Suppressor macrophage treated with lipopolysaccharide for 4 hours (primary cell): ENCODE data around the gene SLC6A18.
"Not testable (repeated sequence)": the region's sequence is repeated elsewhere in the genome, so short reads cannot be mapped to it uniquely, and the experiment has no call there.

Experiments
- DNase-seq: peaks from one replicate; pipeline ENCODE4 v3.0.0-alpha.2; 2020

SLC6A18 gene

GRCh38 chr5:1259806-1260480 is 34.8 kb downstream of the SLC6A18 start:
- DNase-seq: no peak

DNA sequence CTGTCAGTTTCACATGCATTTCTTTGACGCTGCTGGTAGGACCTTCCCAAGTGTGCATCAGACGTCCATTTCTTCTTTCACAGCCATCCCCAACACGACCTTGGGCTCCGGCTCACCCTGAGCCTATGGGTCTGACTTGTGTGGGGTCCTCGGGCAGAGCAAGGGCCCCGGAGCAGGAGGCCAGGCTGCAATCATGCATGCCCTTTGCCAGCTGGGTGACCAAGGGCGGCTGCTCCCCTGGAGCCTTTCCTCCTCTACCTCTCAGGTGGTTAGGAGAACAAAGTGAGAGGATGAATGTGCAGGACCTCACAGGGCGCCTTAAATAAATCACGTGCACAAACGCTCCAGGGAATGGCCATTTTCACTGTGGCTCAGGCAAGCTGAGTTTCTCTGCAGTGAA is 36.5 kb downstream of the SLC6A18 start:
- DNase-seq: no peak

- DNase-seq: no peak
These were observed 37.2 kb downstream of the SLC6A18 start for GRCh38 chr5:1262381-1262780.

- no peak for DNase-seq
These were observed 39.0 kb downstream of the SLC6A18 start for GRCh38 chr5:1264211-1264610.

- DNase-seq: no peak
These were observed 39.8 kb downstream of the SLC6A18 start for GRCh38 chr5:1265026-1265425.

- DNase-seq: no peak
These were observed 40.6 kb downstream of the SLC6A18 start for GRCh38 chr5:1265461-1266455.

GRCh38 chr5:1266791-1267190 is 41.6 kb downstream of the SLC6A18 start:
- no peak for DNase-seq

GRCh38 chr5:1267464-1267863 is 42.3 kb downstream of the SLC6A18 start:
- not testable (repeated sequence) for DNase-seq

DNA sequence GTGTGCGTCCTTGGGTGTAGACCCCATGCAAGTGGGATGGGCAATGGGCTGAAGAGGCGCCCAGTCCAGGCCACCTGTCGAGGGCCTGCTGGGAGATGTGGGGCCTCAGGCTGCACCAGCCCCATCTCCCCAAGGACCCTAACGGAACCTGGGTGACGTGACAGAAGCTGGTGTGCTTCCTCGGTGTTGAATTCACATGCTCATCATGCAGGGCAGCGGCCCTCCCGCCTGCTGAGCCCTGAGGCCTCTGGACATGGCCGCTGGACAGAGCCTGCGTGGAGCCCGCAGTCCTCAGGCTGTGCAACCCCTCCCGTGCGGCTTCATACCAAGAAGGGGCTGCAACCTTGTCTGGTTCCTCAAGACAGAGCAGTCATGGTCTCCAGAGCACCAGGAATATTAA is 42.9 kb downstream of the SLC6A18 start:
- DNase-seq: no peak

- no peak for DNase-seq
These were observed 43.5 kb downstream of the SLC6A18 start for GRCh38 chr5:1268666-1269065.

DNA sequence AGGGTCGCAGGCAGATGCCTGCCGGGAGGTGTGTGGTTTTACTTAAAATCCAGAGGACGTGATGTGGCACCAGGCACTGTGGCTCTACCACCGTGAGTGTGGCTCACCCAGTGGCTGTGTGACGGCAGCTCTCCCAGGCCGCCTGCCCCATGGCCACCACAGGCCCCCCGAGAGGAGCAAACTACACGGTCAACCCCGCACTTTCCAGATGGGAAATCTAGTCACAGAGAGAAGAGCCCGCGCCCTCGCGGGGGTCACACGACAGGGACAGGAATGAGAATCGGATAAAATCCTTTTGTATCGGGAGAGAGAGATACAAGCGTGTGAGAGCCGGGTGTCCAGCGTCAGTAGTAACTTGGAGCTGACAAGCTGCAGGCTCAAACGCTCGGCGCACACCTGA is 45.2 kb downstream of the SLC6A18 start:
- DNase-seq: no peak

- no peak for DNase-seq
These were observed 46.0 kb downstream of the SLC6A18 start for GRCh38 chr5:1270933-1271914.

- DNase-seq: no peak
These were observed 47.0 kb downstream of the SLC6A18 start for GRCh38 chr5:1272201-1272600.

DNA sequence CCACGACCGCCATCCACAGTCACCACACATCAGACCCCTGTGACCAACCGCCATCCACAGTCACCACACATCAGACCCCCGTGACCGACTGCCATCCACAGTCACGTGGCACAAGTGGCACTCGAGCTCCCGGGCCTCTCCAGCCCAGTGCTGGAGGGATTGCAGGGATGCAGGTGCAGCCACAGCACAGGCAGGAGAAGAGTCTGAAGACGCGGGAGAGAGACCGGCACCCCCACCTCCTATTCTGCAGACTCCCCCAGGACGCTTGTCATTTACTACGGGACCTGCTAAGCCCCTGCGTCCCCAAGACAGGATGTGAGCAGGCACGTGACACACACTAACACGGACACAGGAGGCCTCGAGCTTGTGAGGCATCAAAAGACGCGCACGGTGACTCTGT is 48.6 kb downstream of the SLC6A18 start:
- DNase-seq: no peak

DNA sequence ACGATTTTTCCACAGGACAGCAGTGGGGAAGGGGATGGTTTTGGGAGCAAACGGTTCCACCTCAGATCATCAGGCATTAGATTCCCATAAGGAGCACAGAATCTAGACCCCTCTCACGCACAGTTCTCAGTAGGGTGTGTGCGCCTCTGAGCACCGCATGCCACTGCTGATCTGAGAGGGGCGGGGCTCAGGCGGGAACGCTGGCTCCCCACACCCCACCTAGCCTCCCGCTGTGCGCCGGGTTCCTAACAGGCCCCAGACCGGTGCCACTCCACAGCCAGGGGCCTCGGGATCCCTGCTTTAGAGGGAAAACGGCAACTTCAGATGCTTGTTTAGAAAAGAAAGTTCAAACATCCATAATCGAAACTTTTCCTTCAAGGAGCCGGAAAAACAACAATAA is 49.3 kb downstream of the SLC6A18 start:
- DNase-seq: no peak

GRCh38 chr5:1275397-1276391 is 50.5 kb downstream of the SLC6A18 start:
- DNase-seq: not testable (repeated sequence)

DNA sequence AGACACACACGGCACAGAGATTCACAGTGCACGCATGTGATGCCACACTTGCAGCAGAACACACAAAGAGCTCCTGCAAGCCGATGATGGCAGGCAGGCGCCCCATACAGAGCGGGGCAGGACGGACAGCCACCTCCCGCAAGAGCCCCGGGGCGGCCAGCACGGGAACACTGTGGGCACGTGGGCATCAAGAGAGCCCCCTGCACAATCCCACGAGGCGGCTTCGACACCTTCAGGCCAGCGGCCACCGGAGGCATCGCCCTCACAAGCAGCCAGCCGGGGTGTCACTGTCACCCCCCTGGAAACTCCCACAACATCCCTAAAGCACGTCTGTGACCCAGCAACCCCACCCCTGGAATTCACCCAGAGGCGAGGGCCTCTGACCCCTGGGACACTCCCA is 51.7 kb downstream of the SLC6A18 start:
- DNase-seq: no peak

- DNase-seq: no peak
These were observed 52.1 kb downstream of the SLC6A18 start for GRCh38 chr5:1277331-1277730.

- no peak for DNase-seq
These were observed 52.6 kb downstream of the SLC6A18 start for GRCh38 chr5:1277781-1278180.

DNA sequence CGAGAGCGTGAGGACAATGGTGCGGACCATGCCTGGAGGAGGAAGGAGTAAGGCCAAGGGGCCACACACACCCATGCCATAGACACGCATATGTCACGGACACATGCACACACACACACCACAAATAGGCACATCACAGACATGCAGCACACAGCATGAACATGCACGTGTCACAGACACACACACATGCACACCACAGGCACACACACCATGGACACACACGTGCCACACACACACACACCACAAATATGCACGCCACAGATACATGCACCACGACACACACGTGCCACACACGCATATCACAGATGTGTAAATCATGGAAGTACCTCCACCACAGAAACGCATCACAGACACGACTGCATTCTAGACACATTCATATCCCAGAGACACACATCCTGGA is 53.0 kb downstream of the SLC6A18 start:
- no peak for DNase-seq

GRCh38 chr5:1278656-1279442 is 53.7 kb downstream of the SLC6A18 start:
- no peak for DNase-seq
